NCI-H2227 treated with DMSO at 0.1 percent for 48 hours (cell line): Measurements from ENCODE around the gene RIOK1.
A peak's percentile ranks its signal among the peaks of the same experiment; 100 is the strongest.

Source experiments
- DNase-seq: peaks from one replicate; lab custom pipeline; 2025; lab: John Stamatoyannopoulos, UW

Gene RIOK1

GRCh38 chr6:7409740-7410139 lies 20.1 kb downstream of the RIOK1 start:
- no peak for DNase-seq

- no peak for DNase-seq
Measured at GRCh38 chr6:7410851-7411250, 21.2 kb downstream of the RIOK1 start.

GRCh38 chr6:7411328-7411727 lies 21.7 kb downstream of the RIOK1 start:
- no peak for DNase-seq

GRCh38 chr6:7413151-7413823 lies 23.7 kb downstream of the RIOK1 start:
- no peak for DNase-seq

- no peak for DNase-seq
Measured at GRCh38 chr6:7414811-7415210, 25.2 kb downstream of the RIOK1 start.

GRCh38 chr6:7417684-7418083 lies 28.1 kb downstream of the RIOK1 start:
- DNase-seq = no peak

GRCh38 chr6:7418238-7418905 lies 28.8 kb downstream of the RIOK1 start:
- DNase-seq = no peak

- no peak for DNase-seq
Measured at GRCh38 chr6:7419065-7419464, 29.5 kb downstream of the RIOK1 start.

GRCh38 chr6:7421066-7421465 lies 31.5 kb downstream of the RIOK1 start:
- DNase-seq = no peak

GRCh38 chr6:7424058-7424457 lies 34.5 kb downstream of the RIOK1 start:
- no peak for DNase-seq

GRCh38 chr6:7424967-7425807 lies 35.6 kb downstream of the RIOK1 start:
- no peak for DNase-seq

- no peak for DNase-seq
Measured at GRCh38 chr6:7425808-7426190, 36.2 kb downstream of the RIOK1 start.

GRCh38 chr6:7426447-7427169 lies 37.0 kb downstream of the RIOK1 start:
- DNase-seq = no peak

GRCh38 chr6:7431313-7431673 lies 41.7 kb downstream of the RIOK1 start:
- DNase-seq = no peak

- DNase-seq = peak; percentile 54
Measured at GRCh38 chr6:7431674-7432390, 42.2 kb downstream of the RIOK1 start.

- DNase-seq = peak; percentile 54
Measured at GRCh38 chr6:7432391-7433120, 42.9 kb downstream of the RIOK1 start.

GRCh38 chr6:7433121-7433617 lies 43.6 kb downstream of the RIOK1 start:
- DNase-seq = no peak

- no peak for DNase-seq
Measured at GRCh38 chr6:7434672-7435071, 45.1 kb downstream of the RIOK1 start.

- no peak for DNase-seq
Measured at GRCh38 chr6:7438011-7438410, 48.4 kb downstream of the RIOK1 start.

GRCh38 chr6:7439228-7439627 lies 49.6 kb downstream of the RIOK1 start:
- no peak for DNase-seq

- DNase-seq = no peak
Measured at GRCh38 chr6:7440476-7440875, 50.9 kb downstream of the RIOK1 start.
